ENCODE results near the gene ATG7.

Gene ATG7

DNA sequence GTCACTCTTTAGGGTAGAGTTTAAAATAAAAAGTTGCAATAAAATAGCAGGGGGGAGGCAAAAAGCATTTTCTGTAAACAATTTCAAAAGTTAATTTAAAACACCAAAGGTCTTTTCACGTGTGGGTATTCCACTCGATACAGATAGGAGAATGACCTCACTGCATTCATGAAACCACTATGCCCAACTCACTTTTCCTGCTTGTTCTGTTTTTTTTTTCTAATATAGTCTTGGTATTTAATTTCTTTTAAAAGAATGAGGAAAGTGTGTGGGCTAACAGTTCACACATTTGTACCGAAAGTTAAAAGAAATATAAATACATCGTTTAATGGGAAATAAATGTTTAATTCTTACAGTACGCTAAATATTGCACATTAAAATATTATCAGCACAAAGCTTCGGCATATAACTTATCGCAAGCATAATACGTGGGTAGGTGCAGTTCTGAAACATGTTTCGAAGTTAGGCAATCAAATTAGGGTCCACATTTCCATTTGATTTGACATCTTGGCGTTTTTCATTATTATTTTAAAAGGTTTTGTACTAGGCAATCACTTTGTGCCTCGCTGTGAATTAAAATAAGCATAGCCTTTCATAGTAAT, 330.1 kb downstream of the ATG7 start:
- no peak for DNase-seq

DNA sequence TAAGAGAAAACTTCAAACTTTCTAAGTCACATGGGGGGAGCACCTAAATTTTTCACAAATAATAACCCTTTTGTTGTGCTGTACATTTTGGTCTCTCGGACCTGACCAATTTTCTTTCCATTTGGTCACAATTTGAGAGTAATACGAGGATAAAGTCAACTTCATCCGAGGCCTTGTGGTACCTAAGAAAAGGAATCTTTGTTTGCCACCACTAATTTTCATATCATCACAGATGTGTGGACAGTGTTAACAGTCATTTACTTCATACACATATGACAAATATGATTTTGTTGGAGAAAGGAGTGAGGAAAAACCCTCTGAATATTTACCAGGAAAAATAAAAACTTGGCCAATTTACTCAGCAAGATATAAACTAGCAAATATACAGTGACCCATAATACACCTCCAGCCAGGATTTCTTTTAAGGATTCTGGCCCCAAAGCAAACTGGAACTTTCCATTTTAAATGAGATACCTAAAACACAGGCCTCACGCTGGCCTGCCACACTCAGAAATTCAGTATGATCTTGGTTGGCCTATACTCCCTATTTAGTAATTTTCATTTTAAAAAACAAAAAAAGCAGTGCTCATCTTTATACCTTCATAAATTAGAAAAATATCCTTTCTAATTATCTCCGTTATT, 330.8 kb downstream of the ATG7 start:
- no peak for DNase-seq

DNA sequence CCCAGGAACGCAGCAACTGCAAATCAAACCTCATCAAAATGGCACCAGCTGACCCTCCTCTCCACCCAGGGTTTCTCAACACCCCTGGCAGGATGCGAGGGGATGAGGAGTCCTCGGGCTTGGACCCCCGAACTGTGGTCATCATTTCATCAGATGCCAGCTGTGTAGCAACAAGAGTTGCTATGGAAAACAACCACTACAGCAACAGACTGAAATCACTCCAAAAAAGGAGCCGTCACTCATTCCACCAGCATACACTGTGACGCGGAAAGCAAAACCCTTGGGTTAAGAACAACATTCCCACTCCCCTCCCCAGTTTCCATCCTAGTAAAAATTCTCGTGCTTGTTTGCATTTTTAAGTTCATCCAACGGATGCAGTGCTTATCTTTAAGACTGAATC, 331.4 kb downstream of the ATG7 start:
- DNase-seq, result no peak

DNA sequence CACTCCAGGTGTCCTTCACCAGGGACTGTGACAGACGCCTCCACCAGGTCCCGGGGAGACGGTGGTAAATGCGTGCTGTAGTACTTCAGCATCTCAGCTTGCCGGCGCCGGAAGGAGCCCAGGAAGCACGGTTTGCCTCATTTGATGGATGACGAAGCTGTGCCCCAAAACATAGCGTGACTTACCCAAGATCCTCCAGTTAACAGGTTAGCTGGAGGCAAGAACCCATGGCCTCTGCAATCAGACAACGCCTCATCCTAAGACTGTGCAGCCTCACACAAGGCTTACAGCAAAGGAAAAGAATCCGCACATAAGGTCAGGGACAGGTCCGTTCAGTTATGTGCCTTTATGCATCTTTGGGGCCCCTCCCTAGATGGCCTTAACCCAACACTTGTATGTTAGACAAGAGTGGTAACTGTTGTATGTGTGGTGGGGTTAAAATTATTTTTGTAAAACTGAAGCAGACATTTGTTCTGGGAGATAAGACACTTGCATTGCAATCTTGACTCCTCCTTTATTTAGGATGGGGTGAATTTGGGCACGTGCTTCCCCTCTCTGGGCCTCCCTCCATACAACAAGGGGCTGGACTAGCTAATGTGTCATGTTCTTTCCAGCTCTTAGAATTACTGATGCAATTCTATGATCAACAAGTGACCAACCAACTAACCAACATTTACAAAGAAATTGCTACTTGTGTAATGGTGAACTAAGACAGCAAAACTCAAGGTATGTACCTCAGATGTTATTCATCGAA, 332.1 kb downstream of the ATG7 start:
- DNase-seq, result no peak

DNA sequence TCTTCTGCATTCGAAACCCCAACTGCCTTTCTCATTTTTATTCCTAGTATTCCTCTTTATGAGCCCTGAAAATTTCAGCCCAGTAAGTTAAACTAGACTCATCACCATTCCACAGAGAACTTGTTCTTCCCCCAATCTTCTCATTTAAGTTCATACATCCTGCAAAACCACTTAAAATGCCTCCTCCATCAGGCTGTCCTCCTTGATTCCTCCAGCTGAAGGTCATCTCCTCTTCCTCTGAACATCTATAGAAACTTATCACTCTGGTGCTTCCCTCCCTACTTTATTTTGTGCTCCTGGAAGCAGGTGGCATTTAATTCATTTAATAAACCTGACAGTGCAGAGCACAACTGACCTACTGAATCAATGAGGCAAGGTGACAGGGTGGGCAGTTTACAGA, 333.2 kb downstream of the ATG7 start:
- no peak for DNase-seq

DNA sequence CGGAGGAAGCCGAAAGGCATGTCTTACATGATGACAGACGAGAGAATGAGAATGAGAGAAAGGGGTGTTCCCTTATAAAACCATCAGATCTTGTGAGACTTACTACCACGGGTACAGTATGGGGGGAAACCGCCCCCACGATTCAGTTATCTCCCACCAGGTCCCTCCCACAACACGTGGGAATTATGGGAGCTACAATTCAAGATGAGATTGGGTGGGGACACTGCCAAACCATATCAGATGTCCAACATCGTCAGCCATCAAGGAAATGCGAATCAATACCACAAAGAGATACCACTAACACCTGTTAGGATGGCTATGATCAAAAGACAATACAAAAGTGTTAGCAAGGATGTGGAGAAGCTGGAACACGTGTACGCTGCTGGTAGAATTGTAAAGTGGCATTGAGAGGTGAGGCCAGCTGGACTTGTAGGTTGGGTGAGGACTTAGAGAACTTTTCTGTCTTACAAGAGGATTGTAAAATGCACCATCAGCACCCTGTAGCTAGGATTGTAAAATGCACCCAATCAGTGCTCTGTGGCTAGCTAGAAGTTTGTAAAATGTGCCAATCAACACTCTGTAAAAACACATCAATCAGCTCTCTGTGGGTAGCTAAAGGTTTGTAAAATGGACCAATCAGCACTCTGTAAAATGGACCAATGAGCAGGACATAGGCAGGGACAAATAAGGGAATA, 334.0 kb downstream of the ATG7 start:
- DNase-seq, result no peak

DNA sequence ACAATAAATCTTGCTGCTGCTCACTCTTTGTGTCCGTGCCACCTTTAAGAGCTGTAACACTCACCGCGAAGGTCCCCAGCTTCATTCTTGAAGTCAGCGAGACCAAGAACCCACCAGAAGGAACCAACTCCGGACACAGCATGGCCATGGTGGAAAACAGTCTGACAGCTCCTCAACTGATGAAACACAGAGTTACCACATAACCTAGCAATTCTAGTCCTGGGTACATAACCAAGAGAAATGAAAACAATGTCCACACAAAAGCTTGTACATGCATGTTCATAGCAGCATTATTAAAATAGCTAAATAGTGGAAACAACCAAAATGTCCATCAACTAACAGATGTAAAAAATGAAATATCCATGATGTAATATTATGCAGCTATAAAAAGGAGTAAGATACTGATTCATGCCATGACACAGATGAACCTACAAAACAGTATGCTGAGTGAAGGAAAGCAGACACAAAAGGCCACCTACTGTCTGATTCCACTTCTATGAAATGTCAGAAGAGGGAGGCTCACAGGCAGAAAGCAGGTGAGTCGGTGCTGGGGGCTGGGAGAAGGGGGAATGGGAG, 334.8 kb downstream of the ATG7 start:
- DNase-seq, result no peak

Measured in NCI-H1930 (cell line).